HG03521 (cell line): ENCODE results near the gene RARB.

Source experiments
- ATAC-seq: cut with Tn5 transposase; IDR thresholded peaks from one replicate; pipeline ENCODE4 v1.9.1; 2021; ENCODE audit warnings: mild to moderate bottlenecking, moderate library complexity; ENCODE audit not compliant: unreplicated experiment

RARB gene

DNA sequence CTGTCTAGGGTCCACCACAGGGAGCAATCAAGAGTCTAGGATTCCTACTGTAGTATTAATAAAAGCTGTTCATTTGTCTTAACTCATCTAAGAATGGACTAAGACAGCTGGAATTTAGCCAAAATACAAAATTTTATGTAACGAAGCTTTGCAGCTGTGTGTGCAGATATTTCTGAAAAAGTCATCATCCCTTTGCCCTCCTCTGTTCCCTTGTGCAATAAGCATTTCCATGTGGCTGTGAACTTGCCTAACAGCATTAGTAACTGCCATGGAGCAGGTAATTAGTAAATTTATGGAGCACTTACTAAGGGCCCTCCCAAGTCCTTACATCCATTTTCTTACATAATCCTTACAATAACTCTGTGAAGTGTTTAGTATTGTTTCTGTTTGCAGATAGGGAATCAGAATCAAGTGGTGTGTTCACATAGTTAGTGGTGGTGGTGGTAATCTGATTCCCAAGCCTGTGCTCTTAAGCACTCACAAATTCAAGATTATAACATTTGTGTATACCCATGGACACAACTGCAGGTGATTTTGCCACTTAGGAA is 114.5 kb downstream of the RARB start:
- no peak for ATAC-seq

DNA sequence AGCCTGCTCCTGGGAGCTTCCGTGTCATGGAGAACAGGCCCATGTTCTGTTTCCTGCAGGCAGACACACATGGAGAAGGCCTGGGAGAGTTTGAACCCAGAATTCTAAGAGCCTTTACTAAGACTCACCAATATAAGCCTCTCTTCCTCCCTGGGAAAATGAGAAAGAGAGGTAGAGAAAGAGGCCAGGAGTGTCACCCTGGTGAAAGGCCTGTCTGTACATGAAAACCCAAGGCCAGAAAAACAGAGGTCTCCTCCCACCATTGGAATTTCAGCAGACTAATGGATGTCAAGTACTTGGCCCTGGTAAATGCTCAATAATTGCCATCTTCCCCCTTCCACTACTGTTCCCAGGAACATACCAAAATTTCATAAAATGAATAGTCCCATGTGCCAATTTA is 119.0 kb downstream of the RARB start:
- ATAC-seq: no peak

DNA sequence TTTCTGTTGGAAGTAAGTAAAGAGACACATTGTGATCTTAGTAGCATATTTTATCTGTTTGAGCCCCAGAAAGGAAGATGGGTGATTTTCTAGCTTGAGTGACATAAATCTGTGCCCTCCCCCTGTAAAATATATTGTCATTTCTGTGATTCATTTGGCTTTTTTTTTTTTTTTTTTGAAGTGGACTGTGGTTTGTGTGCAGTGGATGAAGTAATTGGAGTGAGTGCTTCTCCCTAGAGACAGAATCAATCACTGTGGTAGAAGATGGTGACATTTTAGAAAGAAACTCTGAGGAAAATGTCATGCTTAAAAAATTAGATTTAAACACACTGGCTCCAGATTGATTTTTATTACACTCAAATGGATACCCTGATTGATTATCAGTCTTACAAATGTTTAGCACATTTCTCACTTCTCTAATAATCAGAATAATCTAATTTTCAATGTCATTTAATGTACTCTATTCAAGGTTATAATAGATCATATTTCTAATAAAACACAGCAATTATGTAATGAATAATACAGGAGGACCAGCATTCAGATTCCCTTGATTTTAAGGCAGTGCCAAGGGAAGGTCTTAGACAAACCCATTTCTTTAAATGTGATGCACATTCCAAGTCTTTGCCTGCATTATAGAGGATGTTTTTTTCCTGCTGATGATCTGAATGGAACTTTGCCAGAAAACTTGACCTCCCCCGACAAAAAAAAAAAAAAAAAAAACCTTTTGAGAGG is 120.0 kb downstream of the RARB start:
- ATAC-seq: no peak

DNA sequence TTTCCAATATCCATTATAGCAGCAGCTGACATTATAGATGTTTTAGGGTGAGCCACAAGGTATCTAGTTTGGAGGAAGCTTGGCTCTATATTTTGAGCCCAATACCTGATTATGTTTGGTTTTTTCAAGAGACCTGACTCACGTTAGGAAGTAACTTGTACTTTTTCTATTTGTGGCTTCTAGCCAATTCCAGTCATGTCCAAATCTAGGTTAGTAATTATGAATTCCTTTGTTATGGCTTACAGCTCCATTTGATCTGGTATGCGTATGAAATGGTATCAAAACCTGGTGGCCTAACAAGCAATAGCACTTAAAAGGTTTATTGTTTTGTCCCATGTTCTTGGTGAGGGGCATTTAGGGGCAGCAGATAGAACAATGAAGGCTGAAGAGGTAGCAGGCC is 120.8 kb downstream of the RARB start:
- no peak for ATAC-seq

DNA sequence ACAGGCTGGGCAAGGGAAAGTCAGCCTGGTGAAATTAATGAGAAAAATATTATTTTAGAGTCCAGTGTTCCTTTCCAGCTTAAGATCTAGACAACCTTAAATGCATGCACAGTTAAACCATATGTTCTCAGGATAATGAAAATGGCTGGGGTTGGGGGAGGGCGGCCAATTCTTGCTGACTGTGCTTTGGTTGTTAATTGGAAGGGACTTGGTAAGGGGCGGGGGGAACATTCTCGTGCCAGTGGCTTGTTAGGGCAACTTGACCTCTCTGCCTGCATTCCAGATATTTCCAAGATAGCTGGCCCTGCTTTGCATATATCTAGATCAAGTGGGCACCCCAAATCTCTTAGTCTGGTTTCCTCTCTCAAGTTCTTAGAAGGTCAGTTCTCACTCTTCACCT is 124.2 kb downstream of the RARB start:
- ATAC-seq: no peak

DNA sequence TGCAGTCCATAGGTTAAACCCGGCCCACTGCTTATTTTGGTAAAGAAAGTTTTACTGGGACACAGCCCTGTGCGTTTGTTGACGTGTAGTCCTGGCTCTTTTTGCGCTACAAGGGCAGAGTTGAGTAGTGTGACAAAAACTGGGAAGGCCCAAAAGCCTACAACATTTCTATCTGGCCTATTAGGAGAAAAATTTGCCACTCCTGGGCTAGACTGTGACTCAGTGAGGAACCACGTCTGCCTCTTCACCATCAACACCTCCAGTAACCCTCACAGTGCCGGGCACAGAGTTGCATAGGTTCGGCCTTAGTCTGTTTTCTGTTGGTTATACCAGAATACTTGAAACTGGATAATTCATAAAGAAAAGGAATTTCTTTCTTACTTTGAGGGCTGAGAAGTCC is 126.3 kb downstream of the RARB start:
- ATAC-seq: no peak

DNA sequence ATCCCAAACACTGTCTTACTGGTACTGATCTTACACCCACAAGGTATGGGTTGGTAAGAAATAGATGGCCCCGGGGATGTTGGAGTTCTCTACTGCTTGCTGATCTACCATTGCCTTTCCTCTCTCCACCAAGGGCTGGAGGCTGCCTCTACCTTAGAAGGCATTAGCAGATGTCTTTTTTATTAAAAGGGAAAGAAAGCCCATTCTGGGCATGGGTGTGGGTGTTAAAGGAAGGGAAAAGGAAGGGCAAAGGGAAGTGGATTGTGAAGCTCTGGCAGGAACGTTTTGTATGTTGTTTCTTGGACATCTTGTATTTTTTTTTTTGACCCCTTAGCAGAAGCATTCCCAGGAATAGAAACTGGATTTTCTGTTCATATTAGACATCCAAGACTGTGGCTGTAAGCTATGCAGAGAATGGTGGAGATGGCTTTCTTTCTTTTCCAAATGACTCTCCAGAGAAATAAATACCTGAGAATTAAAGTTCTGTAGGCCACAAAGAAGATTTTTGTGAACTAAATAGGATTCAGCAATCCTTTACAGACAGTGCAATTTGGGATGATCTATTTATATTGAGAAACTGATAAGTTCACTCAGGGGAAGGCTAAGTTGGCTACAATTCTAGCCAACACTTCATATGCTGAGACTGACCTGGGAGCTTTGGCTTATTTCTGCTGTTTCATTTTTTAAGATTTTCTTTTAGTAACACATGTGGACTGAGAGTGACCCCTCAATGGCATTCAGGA is 127.8 kb downstream of the RARB start:
- ATAC-seq: no peak

DNA sequence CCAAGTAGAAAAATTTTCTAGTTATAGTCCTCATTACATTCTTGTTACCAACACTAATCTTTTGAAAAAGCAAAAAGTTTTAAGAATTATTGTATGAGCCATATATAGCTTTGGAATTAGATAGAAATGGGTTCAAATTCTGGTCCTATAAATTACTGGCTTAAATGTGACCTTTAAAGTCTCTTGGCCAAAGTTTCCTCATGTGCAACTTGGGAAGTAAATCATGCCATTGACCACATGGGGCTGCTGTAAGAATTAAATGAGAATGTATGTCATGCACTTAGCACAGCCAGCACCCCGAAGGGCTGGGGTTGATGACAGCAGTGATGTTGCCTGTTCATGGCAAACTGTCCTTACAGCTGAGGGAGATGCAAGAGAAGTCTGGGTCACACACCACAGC is 128.4 kb downstream of the RARB start:
- no peak for ATAC-seq

DNA sequence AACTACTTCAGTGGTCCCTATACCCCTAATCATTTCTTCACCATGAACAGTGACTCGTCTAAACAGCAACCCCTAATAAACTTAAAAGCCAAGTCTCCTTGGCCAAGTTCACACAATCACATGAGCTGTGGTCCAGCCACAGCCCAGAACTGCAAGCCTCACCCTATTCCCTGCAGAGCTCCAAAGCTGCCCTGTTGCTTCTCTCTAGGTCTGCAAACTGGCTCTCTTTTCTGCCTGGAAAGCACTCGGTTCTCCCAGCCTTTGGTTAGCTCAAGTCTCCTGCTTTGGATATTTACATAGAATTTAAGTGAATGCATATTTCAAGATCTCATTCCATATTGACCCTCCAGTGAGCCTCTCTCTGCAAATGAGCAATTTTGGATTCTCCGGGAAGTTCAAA is 129.6 kb downstream of the RARB start:
- ATAC-seq: no peak

DNA sequence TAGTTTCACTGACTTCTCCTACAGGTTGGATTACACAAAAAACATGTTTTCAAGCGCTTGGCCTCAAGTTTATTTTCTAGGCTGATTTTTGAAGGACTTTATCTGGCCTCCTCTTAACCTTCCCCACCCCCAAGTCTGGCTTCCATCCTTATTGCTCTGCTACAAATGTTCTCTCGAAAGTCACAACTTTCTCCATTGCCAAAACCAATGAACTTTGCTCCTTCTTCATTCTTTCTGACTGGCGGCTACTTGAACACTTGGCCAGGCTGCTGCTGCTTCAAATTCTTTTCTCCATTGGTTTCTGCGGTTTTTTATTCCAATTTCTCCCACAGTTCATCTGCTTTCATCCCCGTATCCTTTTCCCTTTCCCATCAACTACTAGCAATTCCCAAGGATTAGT is 130.1 kb downstream of the RARB start:
- no peak for ATAC-seq

DNA sequence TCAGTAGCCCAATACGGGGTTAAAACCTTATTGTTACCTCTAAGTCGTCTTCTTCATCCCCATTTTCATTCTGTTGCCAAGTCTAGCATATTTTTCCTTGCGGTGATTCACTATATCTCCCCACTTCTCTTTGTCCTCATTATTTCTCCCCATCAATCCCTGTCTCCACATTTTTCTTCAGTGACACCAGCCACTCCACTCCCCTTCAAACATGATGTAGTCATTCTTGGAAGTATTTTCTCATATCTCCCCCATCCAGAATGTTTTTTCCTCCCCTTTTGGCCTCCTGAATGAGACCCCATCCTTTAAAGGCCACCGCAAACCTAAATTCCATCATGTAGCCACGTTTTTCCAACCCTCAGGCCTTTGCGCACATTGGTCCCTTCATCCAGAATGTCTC is 130.7 kb downstream of the RARB start:
- no peak for ATAC-seq

DNA sequence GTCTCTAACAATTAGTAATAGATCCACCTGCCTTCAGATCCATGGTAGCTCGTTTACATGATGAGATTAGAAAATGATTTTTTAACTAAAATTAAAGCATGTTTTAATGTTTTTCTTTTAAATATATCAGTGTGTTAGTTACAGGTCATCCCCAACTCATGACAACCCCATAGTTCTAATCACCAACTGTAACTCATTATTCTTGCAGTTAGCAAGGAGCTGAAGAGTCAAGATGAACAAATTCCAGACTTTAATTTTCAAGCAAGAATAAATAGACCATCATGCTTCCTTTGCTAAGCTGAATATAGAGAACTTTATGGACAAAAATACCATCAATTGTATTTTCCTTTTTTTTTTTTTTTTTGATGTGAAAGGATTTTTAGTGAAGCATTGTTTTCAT is 135.5 kb downstream of the RARB start:
- ATAC-seq: no peak

DNA sequence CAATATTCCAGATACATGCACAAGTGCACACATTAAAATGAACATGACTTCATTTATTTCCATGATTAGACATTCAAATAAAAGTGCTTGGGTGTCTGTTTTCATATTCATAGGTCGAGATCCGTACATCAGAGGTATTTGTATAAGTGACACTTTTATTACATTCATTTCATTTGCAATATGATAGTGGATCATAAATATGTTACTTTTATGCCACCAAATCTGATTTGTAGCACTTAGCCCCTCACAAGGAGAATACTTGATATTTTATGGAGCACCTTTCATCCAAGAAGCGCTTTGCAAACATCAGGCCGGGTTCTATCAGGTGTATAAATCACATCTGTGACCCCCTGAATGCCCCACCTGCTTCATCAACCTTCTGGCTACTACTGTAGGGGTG is 136.0 kb downstream of the RARB start:
- no peak for ATAC-seq

DNA sequence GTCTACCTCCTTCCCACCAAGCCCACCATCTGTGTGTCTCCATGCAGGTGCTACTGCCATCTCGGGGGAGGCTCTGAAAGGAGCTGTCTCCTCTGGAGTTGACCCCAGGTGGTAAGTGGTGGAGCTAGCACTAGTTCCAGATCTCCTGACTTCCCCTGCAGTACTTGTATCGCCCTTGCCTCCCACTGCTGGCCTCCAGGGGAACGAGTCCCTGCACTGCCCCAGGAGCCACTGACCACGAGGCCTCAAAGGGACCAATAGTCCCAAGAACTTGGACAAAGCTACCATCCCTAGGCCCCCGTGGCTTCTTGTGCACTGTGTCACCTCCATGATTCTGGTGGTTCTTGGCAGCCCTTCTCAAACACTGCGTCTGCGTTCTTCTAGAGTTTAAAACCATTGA is 137.7 kb downstream of the RARB start:
- no peak for ATAC-seq

DNA sequence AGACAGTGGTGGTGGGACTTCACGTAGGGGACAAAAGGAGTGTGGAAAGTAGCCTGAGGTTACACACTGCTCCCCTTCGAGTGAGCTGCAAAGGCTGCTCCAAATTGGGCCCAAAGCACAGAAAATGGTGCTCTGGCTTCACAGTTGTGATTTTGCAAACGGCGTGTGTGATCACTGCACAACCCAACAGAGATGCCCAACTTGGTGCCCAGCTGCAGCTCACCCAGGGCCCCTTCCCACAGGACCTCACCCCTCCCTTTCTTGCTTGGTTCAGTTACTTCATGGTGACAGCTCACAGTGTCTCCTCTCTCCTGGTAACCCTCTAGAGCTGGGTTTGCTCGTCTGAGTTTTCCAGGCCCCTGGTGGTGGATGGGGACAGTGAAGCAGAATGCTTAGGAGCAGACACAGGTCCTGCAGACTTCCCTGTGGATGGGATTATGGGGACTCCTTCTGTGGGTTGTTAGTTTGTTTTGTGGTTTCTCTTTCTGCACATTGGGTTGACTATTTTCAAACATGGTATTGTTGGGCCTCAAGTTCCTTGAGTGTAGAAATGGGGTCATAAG is 138.4 kb downstream of the RARB start:
- ATAC-seq: no peak

DNA sequence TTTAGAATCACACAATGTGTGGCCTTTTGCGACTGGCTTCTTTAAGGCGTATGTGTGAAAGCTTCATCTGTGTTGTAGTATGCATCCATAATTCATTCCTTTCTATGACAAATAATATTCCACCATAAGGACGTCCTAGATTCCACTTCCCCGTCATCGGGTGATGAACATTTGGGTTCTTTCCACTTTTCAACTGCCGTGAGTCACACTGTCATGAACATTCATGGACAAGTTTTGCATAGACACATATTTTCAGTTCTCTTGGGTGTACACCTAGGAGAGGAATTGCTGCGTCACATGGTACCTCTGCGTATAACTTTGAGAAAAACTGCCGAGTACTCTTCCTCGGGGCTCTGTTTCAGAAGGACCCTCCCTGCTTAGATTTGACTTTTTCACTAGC is 139.3 kb downstream of the RARB start:
- ATAC-seq: no peak

DNA sequence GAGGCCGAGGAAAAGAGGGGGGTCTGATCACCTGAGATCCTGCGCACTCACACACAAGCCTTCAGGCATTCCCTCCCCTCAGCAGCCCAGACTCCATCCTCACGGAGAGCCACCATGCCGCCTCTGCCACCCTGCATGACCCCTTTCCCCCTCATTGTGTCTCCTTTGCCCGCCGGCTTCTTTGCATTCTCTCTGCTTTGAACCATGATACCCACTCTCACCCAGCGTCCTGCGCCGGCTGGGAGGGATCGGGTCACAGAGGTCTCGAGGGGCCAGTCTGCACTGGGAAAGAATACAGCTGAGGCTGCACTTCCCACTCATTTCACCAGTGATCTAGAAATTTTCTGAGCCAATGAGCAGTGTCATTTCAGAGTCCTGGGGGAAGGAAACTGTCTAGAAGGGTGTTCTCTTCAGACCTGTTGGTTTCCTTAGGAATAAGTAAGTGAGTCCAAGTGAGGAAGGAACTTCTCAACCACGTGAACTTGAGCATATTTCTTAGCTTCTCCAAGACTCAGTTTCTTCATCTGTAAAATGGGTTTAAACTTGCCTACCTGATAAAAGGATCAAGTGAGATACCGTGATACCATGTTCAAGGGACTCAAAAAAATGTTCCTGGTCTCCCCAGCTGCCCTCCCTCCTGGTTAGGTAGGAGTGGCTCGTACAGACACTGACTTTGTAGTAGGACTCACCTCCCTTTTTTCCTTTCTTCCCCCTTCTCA is 139.9 kb downstream of the RARB start:
- no peak for ATAC-seq

DNA sequence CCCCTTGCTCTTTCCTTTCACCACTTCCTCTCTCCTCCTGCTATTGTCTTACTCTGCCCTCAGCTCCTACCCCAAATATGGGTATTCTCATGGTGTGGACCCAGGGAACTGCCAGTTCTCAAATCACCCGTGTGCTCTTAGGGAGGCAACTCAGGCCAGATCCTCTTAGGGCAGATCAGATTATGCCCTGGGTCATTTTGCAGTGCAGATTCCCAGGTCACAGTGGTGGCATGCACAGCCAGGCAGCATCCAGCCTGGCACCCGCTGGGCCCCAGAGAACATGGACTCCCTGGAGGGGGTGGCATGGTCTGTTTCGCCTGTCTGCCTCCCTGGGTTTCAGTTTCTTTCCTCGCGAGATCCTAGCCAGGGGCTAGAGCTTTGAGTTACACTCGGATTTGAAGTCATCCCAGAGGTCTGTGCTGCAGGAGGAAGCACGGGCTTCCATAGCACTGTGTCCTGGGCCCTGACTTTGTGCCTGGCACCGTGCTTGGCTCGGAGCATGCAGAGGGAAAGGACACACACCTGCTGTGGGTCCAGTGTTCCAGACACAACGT is 140.5 kb downstream of the RARB start:
- ATAC-seq: no peak

DNA sequence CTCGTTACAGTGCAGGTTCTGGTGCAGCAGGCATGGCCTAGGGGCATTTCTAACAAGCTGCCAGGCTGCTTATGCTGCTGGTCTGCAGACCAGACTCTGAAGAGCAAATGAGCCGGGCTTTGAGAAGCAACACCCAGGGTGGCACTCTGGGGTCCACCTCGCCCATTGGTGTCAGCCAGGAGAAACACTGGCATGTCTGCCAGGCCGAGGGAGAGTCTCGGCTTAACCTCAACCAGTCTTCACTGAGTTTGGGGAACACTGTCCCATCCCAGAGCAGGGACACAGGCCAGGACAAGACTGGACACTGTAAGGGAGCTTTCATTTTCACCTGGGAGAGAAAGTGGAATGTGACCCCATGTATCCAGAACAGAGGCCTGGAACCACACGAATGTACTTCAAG is 143.2 kb downstream of the RARB start:
- no peak for ATAC-seq

DNA sequence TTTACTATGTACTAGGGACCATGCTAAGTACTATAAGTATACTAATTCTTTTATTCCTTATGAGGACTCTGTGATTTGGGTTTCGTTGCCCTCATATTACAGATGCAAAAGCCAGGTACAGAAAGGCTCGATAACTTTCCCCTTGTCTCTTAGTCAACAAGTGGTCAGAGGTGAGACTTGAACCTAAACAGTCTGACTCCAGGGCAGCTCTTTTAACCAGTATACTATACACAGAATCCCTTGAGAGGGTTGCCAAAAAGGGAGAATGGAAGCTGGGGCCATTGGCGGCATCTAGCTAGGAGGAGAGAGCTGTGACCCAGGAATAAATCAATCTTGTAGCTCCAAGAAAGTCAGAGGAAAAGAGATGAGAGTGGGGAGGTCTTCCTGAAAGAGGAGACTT is 144.3 kb downstream of the RARB start:
- ATAC-seq: no peak

DNA sequence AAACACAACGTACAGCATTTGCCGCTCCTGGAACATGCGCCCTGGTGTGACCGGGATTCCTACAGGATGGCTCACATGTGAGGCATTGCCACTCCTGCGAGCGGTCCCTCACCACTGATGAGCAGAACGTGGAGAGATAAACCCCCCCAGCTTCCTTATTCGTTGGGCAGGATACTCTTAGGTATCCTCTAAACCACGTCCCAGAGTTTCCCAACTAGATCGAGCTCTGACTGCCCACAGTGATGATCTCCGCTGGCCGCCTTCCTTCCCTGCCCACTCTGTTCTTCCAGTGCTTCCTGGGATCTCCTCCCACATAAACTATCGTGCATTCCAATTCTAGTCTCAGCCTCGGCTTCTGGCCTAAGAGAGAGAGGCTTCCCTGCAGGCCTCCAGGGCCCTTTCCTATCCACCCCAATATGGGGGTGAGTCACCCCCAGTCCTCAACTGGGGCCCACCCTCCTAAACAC is 144.9 kb downstream of the RARB start:
- ATAC-seq: no peak
